Measurements from ENCODE around the gene RFX3.

- TF ChIP-seq CTCF (IDR thresholded peaks at IDR 0.05; ENCODE audit: insufficient read depth, low read depth, low read length), result peak; percentile 58
- no peak for TF ChIP-seq EZH2 (IDR thresholded peaks at IDR 0.05; ENCODE audit: insufficient read depth, low read length)
Observed at GRCh38 chr9:3441197-3441816, 84.5 kb downstream of the RFX3 start.

Measured in astrocyte (in vitro differentiated cells and primary cell).